DND-41 (cell line): ENCODE results near the gene BCL2L13.
"Not testable (repeated sequence)": the region's sequence is repeated elsewhere in the genome, so short reads cannot be mapped to it uniquely, and the experiment has no call there.

Experiments used
- EZH2 ChIP-seq: IDR thresholded peaks from 3 replicates; pipeline ENCODE4 v1.6.1; 2012; ENCODE audit warnings: borderline replicate concordance, low read depth, mild to moderate bottlenecking, moderate library complexity, low read length, inconsistent platforms; ENCODE audit not compliant: severe bottlenecking
- TF ChIP-seq, protein P1 (sequence below): IDR thresholded peaks from 2 replicates; pipeline ENCODE4 v1.5.1; 2012; ENCODE audit warnings: borderline replicate concordance, low read length, moderate library complexity, mild to moderate bottlenecking; ENCODE audit not compliant: poor library complexity, severe bottlenecking; ENCODE audit errors: extremely low read depth

DNA sequence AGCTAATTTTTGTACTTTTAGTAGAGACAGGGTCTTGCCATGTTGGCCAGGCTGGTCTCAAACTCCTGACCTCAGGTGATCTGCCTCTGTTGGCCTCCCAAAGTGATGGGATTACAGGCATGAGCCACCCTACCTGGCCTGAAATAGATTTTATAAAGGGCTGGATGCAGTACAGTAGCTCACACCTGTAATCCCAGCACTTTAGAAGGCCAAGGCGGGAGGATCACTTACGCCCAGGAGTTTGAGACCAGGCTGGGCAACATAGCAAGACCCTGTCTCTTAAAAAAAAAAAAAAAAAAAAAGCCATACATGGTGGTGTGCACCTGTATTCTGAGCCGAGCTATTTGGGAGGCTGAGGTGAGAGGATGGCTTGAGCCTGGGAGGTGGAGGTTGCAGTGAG is 59.7 kb downstream of the BCL2L13 start:
- TF ChIP-seq, protein P1, sequence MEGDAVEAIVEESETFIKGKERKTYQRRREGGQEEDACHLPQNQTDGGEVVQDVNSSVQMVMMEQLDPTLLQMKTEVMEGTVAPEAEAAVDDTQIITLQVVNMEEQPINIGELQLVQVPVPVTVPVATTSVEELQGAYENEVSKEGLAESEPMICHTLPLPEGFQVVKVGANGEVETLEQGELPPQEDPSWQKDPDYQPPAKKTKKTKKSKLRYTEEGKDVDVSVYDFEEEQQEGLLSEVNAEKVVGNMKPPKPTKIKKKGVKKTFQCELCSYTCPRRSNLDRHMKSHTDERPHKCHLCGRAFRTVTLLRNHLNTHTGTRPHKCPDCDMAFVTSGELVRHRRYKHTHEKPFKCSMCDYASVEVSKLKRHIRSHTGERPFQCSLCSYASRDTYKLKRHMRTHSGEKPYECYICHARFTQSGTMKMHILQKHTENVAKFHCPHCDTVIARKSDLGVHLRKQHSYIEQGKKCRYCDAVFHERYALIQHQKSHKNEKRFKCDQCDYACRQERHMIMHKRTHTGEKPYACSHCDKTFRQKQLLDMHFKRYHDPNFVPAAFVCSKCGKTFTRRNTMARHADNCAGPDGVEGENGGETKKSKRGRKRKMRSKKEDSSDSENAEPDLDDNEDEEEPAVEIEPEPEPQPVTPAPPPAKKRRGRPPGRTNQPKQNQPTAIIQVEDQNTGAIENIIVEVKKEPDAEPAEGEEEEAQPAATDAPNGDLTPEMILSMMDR: not testable (repeated sequence)
- not testable (repeated sequence) for TF ChIP-seq EZH2
